SIG-M5 (cell line): Measurements from ENCODE around the gene YWHAE.
"Not testable (repeated sequence)": the region's sequence is repeated elsewhere in the genome, so short reads cannot be mapped to it uniquely, and the experiment has no call there.

Experiments used
- DNase-seq: peaks from one replicate; lab custom pipeline; 2025; lab: John Stamatoyannopoulos, UW

Gene YWHAE

GRCh38 chr17:1412185-1413110 lies 12.4 kb upstream of the YWHAE start:
- DNase-seq: no peak

GRCh38 chr17:1402262-1402586 lies 2.2 kb upstream of the YWHAE start:
- DNase-seq: no peak

GRCh38 chr17:1398931-1399678 lies 917 bp downstream of the YWHAE start:
- no peak for DNase-seq

- no peak for DNase-seq
Observed at GRCh38 chr17:1398028-1398427, 2.0 kb downstream of the YWHAE start.

- DNase-seq: not testable (repeated sequence)
Observed at GRCh38 chr17:1395876-1396665, 4.0 kb downstream of the YWHAE start.

- DNase-seq: no peak
Observed at GRCh38 chr17:1391577-1391976, 8.4 kb downstream of the YWHAE start.

GRCh38 chr17:1390432-1391367 lies 9.3 kb downstream of the YWHAE start:
- peak; percentile 40 for DNase-seq

- not testable (repeated sequence) for DNase-seq
Observed at GRCh38 chr17:1387490-1388227, 12.4 kb downstream of the YWHAE start.

- not testable (repeated sequence) for DNase-seq
Observed at GRCh38 chr17:1386675-1387190, 13.3 kb downstream of the YWHAE start.

GRCh38 chr17:1386265-1386664 lies 13.8 kb downstream of the YWHAE start:
- no peak for DNase-seq

GRCh38 chr17:1385861-1386260 lies 14.2 kb downstream of the YWHAE start:
- DNase-seq: no peak

- no peak for DNase-seq
Observed at GRCh38 chr17:1384905-1385435, 15.1 kb downstream of the YWHAE start.

GRCh38 chr17:1379930-1380313 lies 20.1 kb downstream of the YWHAE start:
- DNase-seq: no peak

- DNase-seq: no peak
Observed at GRCh38 chr17:1379208-1379929, 20.7 kb downstream of the YWHAE start.

- not testable (repeated sequence) for DNase-seq
Observed at GRCh38 chr17:1378476-1378860, 21.6 kb downstream of the YWHAE start.

- no peak for DNase-seq
Observed at GRCh38 chr17:1377334-1377733, 22.7 kb downstream of the YWHAE start.

GRCh38 chr17:1376061-1376460 lies 24.0 kb downstream of the YWHAE start:
- no peak for DNase-seq

GRCh38 chr17:1375615-1376014 lies 24.4 kb downstream of the YWHAE start:
- no peak for DNase-seq

GRCh38 chr17:1374431-1375177 lies 25.4 kb downstream of the YWHAE start:
- no peak for DNase-seq
